Measurements from ENCODE around the gene MRPL16.

Gene MRPL16

DNA sequence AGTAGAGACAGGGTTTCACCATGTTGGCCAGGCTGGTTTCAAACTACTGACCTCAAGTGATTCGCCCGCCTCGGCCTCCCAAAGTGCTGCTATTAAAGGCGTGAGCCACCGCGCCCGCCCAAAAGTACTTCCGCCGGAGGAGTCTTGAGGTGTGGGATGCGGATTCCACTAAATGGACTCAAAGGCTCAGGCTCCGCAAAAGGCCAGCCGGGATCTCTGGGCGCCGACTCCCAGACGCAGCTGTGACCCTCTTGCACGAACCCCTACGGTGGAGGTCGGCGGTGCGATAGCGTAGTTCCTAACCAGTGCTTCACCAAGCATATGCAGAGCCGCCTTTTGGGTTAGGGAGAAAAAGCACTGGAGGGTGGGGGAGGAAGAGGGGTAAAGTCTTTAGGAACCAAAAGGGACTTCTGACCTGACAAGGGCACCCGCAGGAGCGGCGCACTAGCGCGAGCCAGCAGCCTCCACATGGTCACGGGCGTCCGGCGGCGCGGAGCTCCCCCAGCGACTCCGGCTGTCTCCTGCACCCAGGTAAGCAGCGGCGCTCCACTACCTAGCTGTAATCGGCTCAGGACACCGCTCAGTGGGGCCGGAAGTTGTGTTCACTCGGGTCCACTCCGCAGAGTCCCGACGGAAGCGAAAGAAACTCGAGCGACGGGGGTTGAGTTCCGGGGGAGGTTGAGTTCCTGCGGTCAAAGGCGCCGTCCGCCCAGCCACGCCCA lies at the start of gene MRPL16:
Gene MRPL16 (minus strand): TSS at position 590 of the 722 bp plus-strand sequence. CDS start 120 bp downstream, at position 470.
- ATAC-seq (ENCODE audit: insufficient read depth, low read depth), result peak; percentile 95
- Histone ChIP-seq H2AFZ (ENCODE audit: low read depth, low read length) (peak within 1 kb of the TSS; percentile 92), H3K36me3 (ENCODE audit: insufficient read depth, low read length) (peaks cover 41% of the 10 kb centered on the region), H3K27ac (ENCODE audit: low read length) (peak within 1 kb of the TSS; percentile 81), H3K27me3 (ENCODE audit: insufficient read depth, low read length, poor library complexity) (no peaks in the 10 kb centered on the region), H3K4me3 (ENCODE audit: low read depth in 1 of 2, low read length in 2 of 2) (peak within 1 kb of the TSS; percentile 75 to 94), H3K4me1 (ENCODE audit: insufficient read depth, low read length) (peaks cover 41% of the 10 kb centered on the region), H3K79me2 (ENCODE audit: insufficient read depth, low read length) (peaks cover 27% of the 10 kb centered on the region), H3K9me3 (ENCODE audit: insufficient read depth, low read length, severe bottlenecking) (peaks cover 2% of the 10 kb centered on the region), H3K4me2 (ENCODE audit: insufficient read depth, low read length) (peak within 1 kb of the TSS; percentile 95), H3K9ac (ENCODE audit: low read depth, low read length) (peak within 1 kb of the TSS; percentile 92), H4K20me1 (ENCODE audit: insufficient read depth, low read length) (no peaks in the 10 kb centered on the region)
- DNase-seq, result peak; percentile 89
- TF ChIP-seq EZH2 (IDR thresholded peaks at IDR 0.05; ENCODE audit: borderline replicate concordance, low read depth, low read length, severe bottlenecking), result no peak
- TF ChIP-seq, protein P1, sequence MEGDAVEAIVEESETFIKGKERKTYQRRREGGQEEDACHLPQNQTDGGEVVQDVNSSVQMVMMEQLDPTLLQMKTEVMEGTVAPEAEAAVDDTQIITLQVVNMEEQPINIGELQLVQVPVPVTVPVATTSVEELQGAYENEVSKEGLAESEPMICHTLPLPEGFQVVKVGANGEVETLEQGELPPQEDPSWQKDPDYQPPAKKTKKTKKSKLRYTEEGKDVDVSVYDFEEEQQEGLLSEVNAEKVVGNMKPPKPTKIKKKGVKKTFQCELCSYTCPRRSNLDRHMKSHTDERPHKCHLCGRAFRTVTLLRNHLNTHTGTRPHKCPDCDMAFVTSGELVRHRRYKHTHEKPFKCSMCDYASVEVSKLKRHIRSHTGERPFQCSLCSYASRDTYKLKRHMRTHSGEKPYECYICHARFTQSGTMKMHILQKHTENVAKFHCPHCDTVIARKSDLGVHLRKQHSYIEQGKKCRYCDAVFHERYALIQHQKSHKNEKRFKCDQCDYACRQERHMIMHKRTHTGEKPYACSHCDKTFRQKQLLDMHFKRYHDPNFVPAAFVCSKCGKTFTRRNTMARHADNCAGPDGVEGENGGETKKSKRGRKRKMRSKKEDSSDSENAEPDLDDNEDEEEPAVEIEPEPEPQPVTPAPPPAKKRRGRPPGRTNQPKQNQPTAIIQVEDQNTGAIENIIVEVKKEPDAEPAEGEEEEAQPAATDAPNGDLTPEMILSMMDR (IDR thresholded peaks at IDR 0.05; ENCODE audit: borderline replicate concordance, extremely low read depth, low read length, poor library complexity, severe bottlenecking), result peak; percentile 27

DNA sequence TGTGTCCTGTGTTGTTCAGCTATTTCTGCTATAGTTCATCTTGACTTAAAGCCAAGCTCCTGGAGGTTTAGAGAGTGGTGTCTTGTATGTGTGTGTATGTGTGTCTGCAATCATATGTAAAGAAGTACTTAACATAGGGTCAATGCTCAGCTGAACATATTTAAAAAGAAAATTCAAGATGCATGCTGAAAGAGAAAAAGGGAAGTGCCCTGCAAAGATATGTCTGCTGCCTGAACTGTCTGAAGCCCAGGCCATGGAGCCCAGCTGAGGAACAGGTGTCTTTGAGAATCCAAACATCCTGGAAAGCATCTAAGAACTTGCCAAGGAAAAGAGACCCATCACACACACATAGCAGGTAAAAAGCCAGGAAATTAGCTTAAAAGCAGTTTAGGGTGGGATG lies 49.1 kb upstream of the MRPL16 start:
- Histone ChIP-seq H3K36me3 (ENCODE audit: insufficient read depth, low read length) (no peaks in the 10 kb centered on the region), H3K27me3 (ENCODE audit: insufficient read depth, low read length, poor library complexity) (no peaks in the 10 kb centered on the region), H3K4me2 (ENCODE audit: insufficient read depth, low read length) (no peak overlapping the region), H3K4me1 (ENCODE audit: insufficient read depth, low read length) (peaks cover 27% of the 10 kb centered on the region), H3K9ac (ENCODE audit: low read depth, low read length) (no peak overlapping the region), H3K27ac (ENCODE audit: low read length) (no peak overlapping the region), H3K4me3 (ENCODE audit: low read depth in 1 of 2, low read length in 2 of 2) (no peak overlapping the region), H2AFZ (ENCODE audit: low read depth, low read length) (no peak overlapping the region), H3K79me2 (ENCODE audit: insufficient read depth, low read length) (no peaks in the 10 kb centered on the region), H3K9me3 (ENCODE audit: insufficient read depth, low read length, severe bottlenecking) (no peaks in the 10 kb centered on the region), H4K20me1 (ENCODE audit: insufficient read depth, low read length) (no peaks in the 10 kb centered on the region)
- TF ChIP-seq, protein P1 (IDR thresholded peaks at IDR 0.05; ENCODE audit: borderline replicate concordance, extremely low read depth, low read length, poor library complexity, severe bottlenecking), result no peak
- TF ChIP-seq EZH2 (IDR thresholded peaks at IDR 0.05; ENCODE audit: borderline replicate concordance, low read depth, low read length, severe bottlenecking), result no peak
- DNase-seq, result no peak
- ATAC-seq (ENCODE audit: insufficient read depth, low read depth), result no peak

DNA sequence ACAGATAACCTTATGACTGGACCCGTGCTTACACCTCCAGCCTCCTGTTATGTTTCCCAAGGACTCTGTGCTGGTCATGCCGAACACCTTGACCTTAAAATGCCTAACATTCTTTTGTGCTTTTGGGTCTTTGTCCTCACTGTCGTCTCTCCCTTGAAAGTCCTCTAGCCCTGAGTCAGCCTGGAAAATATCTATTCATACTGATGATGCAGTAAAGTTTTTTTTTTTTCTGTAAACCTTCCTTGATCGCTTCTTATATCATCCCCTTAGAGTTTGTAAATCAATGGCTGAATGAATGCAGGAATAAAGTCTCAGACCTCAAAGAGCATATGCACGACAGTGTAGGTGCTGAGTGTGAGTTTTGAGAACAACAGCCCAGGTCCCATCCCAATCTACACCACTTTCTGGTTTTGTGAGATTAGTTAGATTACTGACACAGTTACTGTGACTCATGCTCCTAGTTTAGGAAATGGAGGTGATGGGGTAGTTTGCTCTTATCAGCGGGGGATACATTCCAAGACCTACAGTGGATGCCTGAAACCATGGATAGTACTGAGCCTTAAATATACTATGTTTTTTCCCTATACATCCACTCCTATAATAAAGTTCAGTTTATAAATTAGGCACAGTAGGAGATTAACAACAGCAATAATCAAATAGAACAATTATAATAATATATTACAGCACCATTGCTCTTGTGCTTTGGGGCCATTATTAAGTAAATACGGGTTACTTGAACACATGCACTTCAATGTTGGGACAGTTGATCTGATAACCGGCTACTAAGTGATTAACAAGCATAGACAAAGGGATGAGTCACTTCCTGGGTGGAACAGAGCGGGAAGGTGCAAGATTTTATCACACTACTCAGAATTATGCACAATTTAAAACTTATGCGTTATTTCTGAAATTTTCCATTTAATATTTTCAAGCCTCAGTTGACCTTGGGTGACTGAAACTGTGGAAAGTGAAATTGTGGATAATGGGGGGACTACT lies 47.2 kb upstream of the MRPL16 start:
- DNase-seq (peak; percentile 34), ATAC-seq (ENCODE audit: insufficient read depth, low read depth) (peak; percentile 84)
- H2AFZ ChIP-seq (ENCODE audit: low read depth, low read length), result peak overlapping the region; percentile 61
- no peaks in the 10 kb centered on the region for H3K27me3 ChIP-seq (ENCODE audit: insufficient read depth, low read length, poor library complexity)
- peak overlapping the region; percentile 42 for H3K4me2 ChIP-seq (ENCODE audit: insufficient read depth, low read length)
- H3K9ac ChIP-seq (ENCODE audit: low read depth, low read length), result no peak overlapping the region
- no peaks in the 10 kb centered on the region for H3K36me3 ChIP-seq (ENCODE audit: insufficient read depth, low read length)
- TF ChIP-seq, protein P1 (IDR thresholded peaks at IDR 0.05; ENCODE audit: borderline replicate concordance, extremely low read depth, low read length, poor library complexity, severe bottlenecking), result no peak
- no peak for TF ChIP-seq EZH2 (IDR thresholded peaks at IDR 0.05; ENCODE audit: borderline replicate concordance, low read depth, low read length, severe bottlenecking)
- H4K20me1 ChIP-seq (ENCODE audit: insufficient read depth, low read length), result no peaks in the 10 kb centered on the region
- H3K9me3 ChIP-seq (ENCODE audit: insufficient read depth, low read length, severe bottlenecking), result no peaks in the 10 kb centered on the region
- H3K27ac ChIP-seq (ENCODE audit: low read length), result peak overlapping the region; percentile 76
- no peak overlapping the region for H3K4me3 ChIP-seq (ENCODE audit: low read depth in 1 of 2, low read length in 2 of 2)
- H3K4me1 ChIP-seq (ENCODE audit: insufficient read depth, low read length), result peaks cover 27% of the 10 kb centered on the region
- H3K79me2 ChIP-seq (ENCODE audit: insufficient read depth, low read length), result no peaks in the 10 kb centered on the region

Measured in DND-41 (cell line).